NB4 (cell line): Measurements from ENCODE around the gene CAV2.

Experiments
- CTCF ChIP-seq: IDR thresholded peaks from one replicate; pipeline ENCODE4 v1.5.1; 2012; ENCODE audit warnings: low read depth, low read length
- MYC ChIP-seq: IDR thresholded peaks from 2 replicates; pipeline ENCODE4 v1.6.1; 2011; ENCODE audit warnings: low read depth, low read length

DNA sequence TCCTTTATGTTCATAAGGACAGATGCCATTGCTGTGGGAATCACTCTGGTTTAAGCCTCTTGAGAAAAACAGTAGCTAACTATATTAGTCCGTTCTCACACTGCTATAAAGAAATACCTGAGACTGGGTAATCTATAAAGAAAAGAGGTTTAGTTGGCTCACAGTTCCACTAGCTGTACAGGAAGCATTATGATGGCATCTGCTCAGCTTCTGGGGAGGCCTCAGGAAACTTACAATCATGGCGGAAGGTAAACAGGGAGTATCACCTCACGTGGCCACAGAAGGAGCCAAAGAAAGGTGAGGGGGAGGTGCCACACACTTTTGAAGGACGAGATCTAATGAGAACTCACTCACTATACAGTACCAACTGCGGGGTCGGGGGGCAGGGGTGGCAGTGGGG, 2.9 kb upstream of the CAV2 start:
- TF ChIP-seq MYC: no peak
- no peak for TF ChIP-seq CTCF
